ENCODE measurements around the gene CARD8.
A peak's percentile ranks its signal among the peaks of the same experiment; 100 is the strongest.

- TF ChIP-seq CTCF (IDR thresholded peaks at IDR 0.05) (peak in 3 of 6 experiments; percentile 14 to 38 (median 25)), POLR2A (IDR thresholded peaks at IDR 0.05) (peak in 3 of 4 donors; percentile 49 to 77 (median 58)), EP300 (IDR thresholded peaks at IDR 0.05) (no peak), POLR2AphosphoS5 (IDR thresholded peaks at IDR 0.05) (peak; percentile 74 to 79)
Observed at GRCh38 chr19:48255376-48256303, at the start of gene CARD8.

Measured in upper lobe of left lung (tissue), 4 donors.